ENCODE results near the gene UBE2I. TPM values are rescaled to one million over a fixed set of nuclear protein-coding genes. Genes with fewer than 3 reads are reported as not detected.
A peak's percentile ranks its signal among the peaks of the same experiment; 100 is the strongest.

The UBE2I gene
- total RNA-seq, 1 donor from 2014 or later: 77.2 TPM

GRCh38 chr16:1364510-1364909 lies 55.1 kb downstream of the UBE2I start:
- intact Hi-C loops (cut with DNase I): no loop called here
- DNase-seq (peak; percentile 38), ATAC-seq (ENCODE audit: poor library complexity) (no peak)

GRCh38 chr16:1366060-1366711 lies 56.8 kb downstream of the UBE2I start:
- DNase-seq (peak; percentile 40), ATAC-seq (ENCODE audit: poor library complexity) (no peak)
- intact Hi-C loops (cut with DNase I): no loop called here

GRCh38 chr16:1366712-1367299 lies 57.4 kb downstream of the UBE2I start:
- DNase-seq (no peak), ATAC-seq (ENCODE audit: poor library complexity) (no peak)
- intact Hi-C loops (cut with DNase I): no loop called here

GRCh38 chr16:1367486-1368174 lies 58.2 kb downstream of the UBE2I start:
- no peak for ATAC-seq (ENCODE audit: poor library complexity)
- peak; percentile 26 for DNase-seq
- intact Hi-C loops (cut with DNase I): no loop called here

- intact Hi-C loops (cut with DNase I): no loop called here
- DNase-seq: no peak
- ATAC-seq (ENCODE audit: poor library complexity): no peak
Observed at GRCh38 chr16:1371054-1371978, 61.9 kb downstream of the UBE2I start.

GRCh38 chr16:1372292-1372950 lies 63.0 kb downstream of the UBE2I start:
- no peak for ATAC-seq (ENCODE audit: poor library complexity)
- DNase-seq: no peak
- intact Hi-C loops (cut with DNase I): no loop called here

GRCh38 chr16:1374418-1375297 lies 65.2 kb downstream of the UBE2I start:
- intact Hi-C loops (cut with DNase I): no loop called here
- ATAC-seq (ENCODE audit: poor library complexity) (no peak), DNase-seq (peak; percentile 33)

GRCh38 chr16:1375298-1375640 lies 65.8 kb downstream of the UBE2I start:
- intact Hi-C loops (cut with DNase I): no loop called here
- ATAC-seq (ENCODE audit: poor library complexity) (no peak), DNase-seq (no peak)

- intact Hi-C loops (cut with DNase I): no loop called here
- ATAC-seq (ENCODE audit: poor library complexity): no peak
- peak; percentile 25 for DNase-seq
Observed at GRCh38 chr16:1375741-1376410, 66.4 kb downstream of the UBE2I start.

Other genes with a start within 250 kb of the UBE2I start
- 20.8 TPM for gene SSTR5, start 236.9 kb upstream of the UBE2I start, total RNA-seq
- 0.13 TPM for gene C1QTNF8, start 213.4 kb upstream of the UBE2I start, total RNA-seq
- gene CACNA1H, start 156.5 kb upstream of the UBE2I start, total RNA-seq: 4.2 TPM
- gene TPSG1, start 84.4 kb upstream of the UBE2I start, total RNA-seq: 0.19 TPM
- 10.1 TPM for gene TPSB2, start 79.5 kb upstream of the UBE2I start, total RNA-seq
- gene TPSAB1, start 68.9 kb upstream of the UBE2I start, total RNA-seq: 7.1 TPM
- 0.51 TPM for gene TPSD1, start 53.6 kb upstream of the UBE2I start, total RNA-seq
- 3.7 TPM for gene BAIAP3, start 24.0 kb downstream of the UBE2I start, total RNA-seq
- 52.6 TPM for gene TSR3, start 42.2 kb downstream of the UBE2I start, total RNA-seq
- 30.3 TPM for gene GNPTG, start 42.3 kb downstream of the UBE2I start, total RNA-seq
- 13.6 TPM for gene UNKL, start 105.1 kb downstream of the UBE2I start, total RNA-seq
- 14.7 TPM for gene UQCC4, start 111.1 kb downstream of the UBE2I start, total RNA-seq
- 0.32 TPM for gene PERCC1, start 121.4 kb downstream of the UBE2I start, total RNA-seq
- 0.81 TPM for gene CCDC154, start 134.9 kb downstream of the UBE2I start, total RNA-seq
- gene CLCN7, start 165.4 kb downstream of the UBE2I start, total RNA-seq: 45.0 TPM
- gene PTX4, start 179.3 kb downstream of the UBE2I start, total RNA-seq: 0.16 TPM
- gene TELO2, start 183.7 kb downstream of the UBE2I start, total RNA-seq: 18.8 TPM
- gene TMEM204, start 224.0 kb downstream of the UBE2I start, total RNA-seq: 28.9 TPM